G401 (cell line): ENCODE measurements around the gene RAB27B. TPM values are rescaled to one million over a fixed set of nuclear protein-coding genes. Genes with fewer than 3 reads are reported as not detected.

ENCODE experiments used
- DNase-seq: peaks from one replicate; pipeline ENCODE4 v3.0.0-alpha.2; 2015; ENCODE audit warnings: low spot score
- in situ Hi-C: cut with HindIII; loops from 2 replicates; pipeline ENCODE4 v1.10.0; 2016; ENCODE audit warnings: low sequenced_read_pairs, mixed read lengths
- total RNA-seq: library from RNA; depleted of rRNA; stranded (reverse); fragments of >200 nt; shearing (Covaris generic); gene quantifications from 2 replicates; pipeline ENCODE4 v1.2.3, GENCODE V29; 2014; rRNA removed

The RAB27B gene
- total RNA-seq, 1 experiment from 2014 or later = not detected

GRCh38 chr18:54939361-54939917 lies 111.2 kb downstream of the RAB27B start:
- DNase-seq = no peak
- in situ Hi-C loops = no loop called here

GRCh38 chr18:54942144-54942543 lies 113.9 kb downstream of the RAB27B start:
- in situ Hi-C loops = no loop called here
- DNase-seq = no peak

- DNase-seq = no peak
- in situ Hi-C loops = no loop called here
These were observed 114.3 kb downstream of the RAB27B start for GRCh38 chr18:54942569-54942968.

Other genes with a start within 250 kb of the RAB27B start
- gene DYNAP, start 237.2 kb upstream of the RAB27B start, total RNA-seq = not detected in 2 replicates
- gene CCDC68, start 131.0 kb downstream of the RAB27B start, total RNA-seq = not detected in 2 replicates